Measurements from ENCODE around the gene FAM118B.

- TF ChIP-seq CTCF (conservative IDR thresholded peaks at IDR 0.05 in 1 of 2, IDR thresholded peaks at IDR 0.05 in 1 of 2; ENCODE audit: low read depth in 1 of 2, low read length in 2 of 2) (no peak), EZH2 (IDR thresholded peaks at IDR 0.05; ENCODE audit: low read length, missing control alignments) (no peak)
Measured at GRCh38 chr11:126192361-126192760, 19.2 kb upstream of the FAM118B start.
